ENCODE results near the gene PLEK.
"Not testable (repeated sequence)": the region's sequence is repeated elsewhere in the genome, so short reads cannot be mapped to it uniquely, and the experiment has no call there.

The PLEK gene

GRCh38 chr2:68385907-68386287 is 20.8 kb downstream of the PLEK start:
- no peak for DNase-seq

- no peak for DNase-seq
Measured at GRCh38 chr2:68386365-68386764, 21.3 kb downstream of the PLEK start.

DNA sequence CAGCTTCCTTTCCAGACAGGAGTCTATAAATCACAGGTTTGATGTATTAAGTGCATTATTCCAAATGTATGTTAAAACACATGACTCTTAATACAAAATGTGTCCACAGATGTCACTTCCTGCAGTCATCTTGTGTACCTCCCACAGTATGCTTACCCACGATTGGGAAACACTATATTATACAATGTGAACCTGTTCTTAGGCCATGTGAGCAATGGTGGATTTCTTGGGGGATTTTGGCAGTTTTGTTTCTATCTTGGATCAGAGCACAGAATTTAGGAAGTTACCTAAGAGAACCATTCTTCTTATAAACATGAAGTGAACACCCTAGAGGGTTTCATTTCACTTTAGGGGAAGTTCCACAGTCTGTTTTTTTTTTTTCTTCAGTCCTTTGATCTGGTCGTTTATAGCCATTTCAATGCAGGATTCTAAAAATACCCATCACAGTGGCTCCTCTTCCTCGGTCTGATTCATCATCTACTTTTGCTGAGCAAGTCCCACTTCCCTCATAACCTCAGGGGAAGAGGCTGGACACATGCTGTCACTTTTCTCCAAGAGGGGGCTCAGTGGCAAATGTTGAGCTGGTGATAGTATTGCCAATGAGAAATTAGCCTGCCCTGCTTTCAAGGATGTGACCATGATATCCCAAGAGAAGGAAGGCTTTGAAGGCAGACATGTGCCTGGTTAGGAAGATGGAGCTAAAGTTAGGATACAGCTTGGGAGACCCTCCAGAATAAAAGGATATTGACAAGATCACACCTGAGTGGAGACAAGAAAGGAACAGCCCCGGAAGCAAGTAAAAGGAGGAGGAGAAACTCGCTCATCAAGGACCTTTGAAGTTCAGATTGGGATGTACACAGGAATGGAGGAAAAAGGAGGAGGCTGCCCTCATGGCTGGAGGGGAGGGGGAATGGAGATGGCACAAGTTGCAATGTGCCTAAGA is 22.6 kb downstream of the PLEK start:
- DNase-seq = no peak

DNA sequence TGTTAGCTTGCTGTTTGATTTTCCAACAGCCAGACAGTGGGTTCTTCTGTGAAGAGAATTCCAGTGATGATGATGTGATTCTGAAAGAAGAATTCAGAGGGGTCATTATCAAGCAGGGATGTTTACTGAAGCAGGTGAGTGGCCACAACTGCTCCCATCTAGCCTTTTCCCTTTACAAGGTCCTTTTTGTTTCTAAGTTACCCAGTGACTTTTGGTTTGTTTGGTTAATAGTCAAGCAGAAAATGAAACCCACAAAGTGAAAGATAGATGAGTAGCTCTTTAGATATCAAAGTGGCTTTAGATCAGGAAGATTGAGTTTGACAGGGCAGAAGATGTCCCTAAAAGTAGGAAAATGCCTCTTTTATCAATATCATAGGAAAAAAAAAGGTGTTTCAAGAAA is 23.3 kb downstream of the PLEK start:
- no peak for DNase-seq

GRCh38 chr2:68388772-68389171 is 23.7 kb downstream of the PLEK start:
- DNase-seq = no peak

DNA sequence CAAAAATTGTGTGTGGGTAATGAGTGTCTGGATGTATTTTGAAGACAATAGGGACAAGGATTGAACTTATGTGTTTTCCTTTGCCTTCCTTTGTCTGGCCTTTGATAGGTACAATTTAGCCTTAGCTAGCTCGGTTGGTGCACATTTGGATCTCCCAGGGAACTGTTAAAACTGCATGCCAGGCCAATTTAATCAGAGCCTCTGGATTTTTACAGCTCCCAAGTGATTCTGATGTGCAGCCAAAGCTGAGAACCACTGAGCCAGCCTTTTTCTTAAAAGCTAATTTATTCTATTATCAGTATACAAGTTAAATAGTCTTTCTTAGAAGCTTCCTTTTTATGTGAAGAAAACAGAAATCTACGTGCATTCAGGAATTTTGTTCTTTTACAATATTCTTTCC is 25.0 kb downstream of the PLEK start:
- DNase-seq = no peak

GRCh38 chr2:68390586-68390985 is 25.5 kb downstream of the PLEK start:
- no peak for DNase-seq

- no peak for DNase-seq
Measured at GRCh38 chr2:68391099-68391498, 26.0 kb downstream of the PLEK start.

GRCh38 chr2:68391869-68392268 is 26.8 kb downstream of the PLEK start:
- DNase-seq = no peak

DNA sequence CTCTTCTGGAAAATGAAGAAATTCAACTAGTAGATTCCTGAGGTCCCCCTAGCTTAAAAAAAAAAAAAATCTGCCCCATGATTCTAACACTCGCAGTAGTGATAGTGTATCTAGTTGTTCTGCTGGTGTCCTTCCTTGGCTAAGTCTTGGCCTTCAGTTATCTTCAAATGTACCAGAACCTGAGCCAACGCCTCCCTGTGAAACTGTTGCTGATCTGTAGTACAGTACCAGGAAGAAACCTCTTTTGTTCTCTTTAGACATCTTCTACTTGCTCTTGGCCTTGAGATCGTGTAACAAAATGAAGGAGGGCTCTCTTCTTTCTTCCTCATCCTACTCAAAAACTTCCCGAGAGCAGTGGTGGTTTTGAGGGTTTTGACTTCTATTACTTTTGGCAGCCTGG is 31.0 kb downstream of the PLEK start:
- no peak for DNase-seq

GRCh38 chr2:68397704-68398263 is 32.7 kb downstream of the PLEK start:
- not testable (repeated sequence) for DNase-seq

DNA sequence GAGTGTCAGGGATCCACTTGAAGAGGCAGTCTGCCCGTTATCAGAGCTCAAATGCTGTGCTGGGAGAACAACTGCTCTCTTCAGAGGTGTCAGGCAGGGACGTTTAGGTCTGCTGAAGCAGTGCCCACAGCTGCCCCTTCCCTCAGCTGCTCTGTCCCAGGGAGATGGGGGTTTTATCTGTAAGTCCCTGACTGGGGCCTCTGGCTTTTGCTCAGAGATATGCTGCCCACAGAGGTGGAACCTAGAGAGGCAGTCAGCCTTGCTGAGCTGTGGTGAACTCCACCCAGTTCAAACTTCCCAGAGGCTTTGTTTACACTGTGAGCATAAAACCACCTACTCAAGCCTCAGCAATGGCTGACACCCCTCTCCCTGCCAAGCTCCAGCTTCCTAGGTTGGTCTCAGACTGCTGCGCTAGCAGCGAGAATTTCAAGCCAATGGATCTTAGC is 38.1 kb downstream of the PLEK start:
- no peak for DNase-seq

DNA sequence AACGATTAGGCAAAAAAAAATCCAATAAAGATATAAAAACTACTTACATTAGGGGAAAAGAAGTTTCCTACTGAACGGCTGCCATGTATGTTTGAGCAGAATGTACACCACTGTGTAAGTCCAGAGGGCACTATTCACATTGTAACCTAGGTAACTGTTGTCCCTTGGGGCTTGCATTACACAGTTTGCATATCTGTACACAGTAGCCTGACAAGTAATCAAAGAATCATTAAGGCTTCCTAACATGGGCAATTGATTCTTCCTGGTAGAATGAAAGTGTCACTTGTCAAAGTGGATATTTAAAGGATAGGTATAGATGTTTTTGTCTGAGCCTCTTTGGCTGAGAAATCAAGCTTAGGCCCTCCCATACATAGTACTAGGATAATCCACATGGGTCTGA is 39.1 kb downstream of the PLEK start:
- DNase-seq = no peak

DNA sequence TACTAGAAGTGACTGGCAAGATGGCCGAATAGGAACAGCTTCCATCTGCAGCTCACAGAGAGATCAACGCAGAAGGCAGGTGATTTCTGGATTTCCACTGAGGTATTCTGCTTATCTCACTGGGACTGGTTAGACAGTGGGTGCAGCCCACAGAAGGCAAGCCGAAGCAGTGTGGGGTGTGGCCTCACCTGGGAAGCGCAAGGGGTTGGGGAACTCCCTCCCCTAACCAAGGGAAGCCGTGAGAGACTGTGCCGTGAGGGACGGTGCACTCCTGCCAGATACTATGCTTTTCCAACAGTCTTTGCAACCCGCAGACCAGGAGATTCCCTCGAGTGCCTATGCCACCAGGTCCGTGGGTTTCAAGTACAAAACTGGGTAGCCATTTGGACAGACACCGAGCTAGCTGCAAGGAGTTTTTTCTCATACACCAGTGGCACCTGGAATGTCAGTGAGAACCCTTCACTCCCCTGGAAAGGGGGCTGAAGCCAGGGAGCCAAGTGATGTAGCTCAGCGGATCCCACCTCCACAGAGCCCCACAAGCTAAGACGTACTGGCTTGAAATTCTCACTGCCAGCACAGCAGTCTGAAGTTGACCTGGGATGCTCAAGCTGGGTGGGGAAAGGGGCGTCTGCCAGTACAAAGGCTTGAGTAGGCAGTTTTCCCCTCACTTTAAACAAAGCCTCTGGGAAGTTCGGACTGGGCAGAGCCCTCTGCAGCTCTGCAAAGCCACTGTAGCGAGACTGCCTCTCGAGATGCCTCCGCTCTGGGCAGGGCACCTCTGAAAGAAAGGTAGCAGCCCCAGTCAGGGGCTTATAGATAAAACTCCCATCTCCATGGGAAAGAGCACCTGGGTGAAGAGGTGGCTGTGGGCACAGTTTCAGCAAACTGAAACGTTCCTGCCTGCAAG is 40.1 kb downstream of the PLEK start:
- DNase-seq = no peak

- no peak for DNase-seq
Measured at GRCh38 chr2:68411397-68412126, 46.5 kb downstream of the PLEK start.

DNA sequence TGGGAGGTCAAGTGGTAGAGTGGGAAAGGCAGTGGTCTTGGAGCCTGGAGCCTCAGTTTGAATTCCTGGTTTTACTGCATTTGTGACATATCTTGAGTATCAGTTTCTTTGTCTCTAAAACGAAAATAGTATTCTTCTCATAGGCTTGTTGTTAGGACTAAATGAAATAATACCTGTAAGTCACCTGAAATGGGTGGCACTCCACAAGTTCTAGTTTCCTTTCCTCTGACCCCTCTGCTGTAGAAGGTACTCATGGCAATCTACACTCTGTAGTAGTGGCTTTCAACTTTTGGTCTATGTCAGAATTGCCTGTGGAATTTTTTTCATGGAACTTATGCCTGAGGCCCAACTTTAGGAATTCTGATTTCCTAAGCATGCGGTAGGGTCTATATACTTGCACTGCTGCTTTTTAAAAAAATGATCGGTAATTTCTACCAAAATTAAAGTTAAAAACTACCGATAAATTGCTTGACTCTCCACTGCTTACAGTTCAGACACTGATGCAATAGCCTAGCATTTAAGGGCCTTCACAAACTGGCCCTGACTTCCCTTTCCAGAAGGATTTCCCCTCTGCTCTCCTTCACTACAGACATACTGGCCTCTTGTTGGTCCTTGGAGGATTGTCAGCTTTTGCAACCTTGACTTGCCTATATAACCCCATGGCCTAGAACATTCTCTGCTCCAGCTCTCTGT is 47.2 kb downstream of the PLEK start:
- DNase-seq = no peak

- DNase-seq = no peak
Measured at GRCh38 chr2:68413466-68413865, 48.4 kb downstream of the PLEK start.

GRCh38 chr2:68414452-68414851 is 49.4 kb downstream of the PLEK start:
- no peak for DNase-seq

DNA sequence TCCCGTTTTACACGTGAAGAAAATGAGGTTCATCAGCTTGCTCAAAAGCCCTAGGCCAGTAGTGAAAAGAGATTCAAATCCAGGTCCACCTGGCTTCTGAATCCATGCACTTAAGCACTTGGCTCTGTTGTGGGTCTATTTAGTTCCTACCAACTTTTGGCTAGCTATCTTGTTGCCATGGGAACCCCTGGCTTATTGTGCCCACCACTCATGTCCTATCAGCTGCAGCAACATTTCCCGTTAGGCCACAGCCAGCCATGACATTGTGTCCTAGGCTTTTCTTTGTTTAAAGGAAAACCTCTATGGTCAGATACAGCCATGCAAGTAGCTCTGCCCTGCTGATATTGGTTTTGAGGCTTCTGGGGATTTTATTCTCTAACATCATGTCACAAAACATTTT is 49.8 kb downstream of the PLEK start:
- no peak for DNase-seq

- no peak for DNase-seq
Measured at GRCh38 chr2:68415521-68415920, 50.4 kb downstream of the PLEK start.

- DNase-seq = no peak
Measured at GRCh38 chr2:68416081-68416675, 51.1 kb downstream of the PLEK start.

- no peak for DNase-seq
Measured at GRCh38 chr2:68417926-68418325, 52.8 kb downstream of the PLEK start.

Measured in activated CD4-positive, alpha-beta T cell treated with anti-CD3 and anti-CD28 coated beads, Interleukin-2, amount 50 U/mL, for 4 hours (primary cell).